Spinal cord (tissue), 10 donors: ENCODE measurements around the gene NEUROG2. TPM values are rescaled to one million over a fixed set of nuclear protein-coding genes. Genes with fewer than 3 reads are reported as not detected.
"Not testable (repeated sequence)": the region's sequence is repeated elsewhere in the genome, so short reads cannot be mapped to it uniquely, and the experiment has no call there.

Source experiments
- DNase-seq, 6 donors: peaks; one replicate each; pipeline versions ENCODE4 v3.0.0 to v3.0.0-alpha.2; 2013 to 2015; ENCODE audit warnings: low spot score in 6 of 6, low read depth in 4 of 6
- H3K27ac ChIP-seq: one replicate; pipeline ENCODE4 v1.5.1; 2013; ENCODE audit warnings: low read depth, low read length, control low read depth
- H3K27me3 ChIP-seq: one replicate; pipeline ENCODE4 v1.6.1; 2013; ENCODE audit warnings: low read length; ENCODE audit not compliant: control insufficient read depth, insufficient read depth
- H3K36me3 ChIP-seq: one replicate; pipeline ENCODE4 v1.6.1; 2013; ENCODE audit warnings: low read length; ENCODE audit not compliant: control insufficient read depth, insufficient read depth
- H3K4me1 ChIP-seq: one replicate; pipeline ENCODE4 v1.6.1; 2013; ENCODE audit warnings: low read length; ENCODE audit not compliant: control insufficient read depth, insufficient read depth
- H3K4me3 ChIP-seq: one replicate; pipeline ENCODE4 v1.5.1; 2013; ENCODE audit warnings: low read depth, low read length, control low read depth
- H3K9me3 ChIP-seq: one replicate; pipeline ENCODE4 v1.6.1; 2013; ENCODE audit warnings: low read length; ENCODE audit not compliant: control insufficient read depth, insufficient read depth
- WGBS: methylation state at CpG from one replicate; pipeline ENCODE4 v1.1.5; 2013; ENCODE audit warnings: missing lambda C conversion rate; ENCODE audit not compliant: insufficient coverage; 5-methylcytosine and 5-hydroxymethylcytosine counted together
- polyA plus RNA-seq, 2 donors: library from polyadenylated mRNA; unstranded; fragments of 120-200 nt; gene quantifications; one replicate each; pipeline ENCODE4 v1.2.1, GENCODE V29; 2013; ENCODE audit not compliant: insufficient read length in 2 of 2
- total RNA-seq, 2 donors: library from RNA; depleted of rRNA in 1 of 2; stranded (reverse); fragments of 120-200 nt in 1 of 2; fragments of >200 nt in 1 of 2; gene quantifications; one replicate each; pipeline versions ENCODE4 v1.2.3 to v1.2.4, GENCODE V29; 2013 to 2014
- donor health status: healthy.

NEUROG2 gene
- total and polyA plus RNA-seq, 4 donors: 0.79 to 1.3 (median 1.1) TPM

DNA sequence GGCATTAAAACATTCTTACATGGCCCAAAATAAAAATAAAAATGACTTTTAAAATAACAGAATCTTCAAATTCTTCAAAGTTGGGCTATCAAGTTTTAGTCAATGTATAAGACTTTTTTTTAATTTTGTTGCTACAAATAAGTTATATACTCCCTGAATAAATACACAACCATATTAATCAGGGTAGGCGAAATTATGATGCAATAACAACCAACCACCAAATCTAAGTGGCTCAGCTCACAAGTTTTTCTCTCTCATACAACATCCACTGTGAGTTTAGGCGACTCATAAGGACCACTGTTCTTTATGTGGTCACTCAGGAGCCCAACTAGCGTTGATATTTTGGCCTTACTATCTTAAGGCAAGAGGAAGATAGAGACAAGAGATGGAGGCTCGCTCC is 11.2 kb downstream of the NEUROG2 start:
- no peak overlapping the region for H3K27ac ChIP-seq
- peaks cover 11% of the 10 kb centered on the region for H3K4me1 ChIP-seq
- H3K4me3 ChIP-seq: no peak overlapping the region
- no peaks in the 10 kb centered on the region for H3K36me3 ChIP-seq
- no peak for DNase-seq
- WGBS: no CpG with 5 or more reads among the region's 4 CpGs
- H3K9me3 ChIP-seq: no peaks in the 10 kb centered on the region
- H3K27me3 ChIP-seq: peaks cover 43% of the 10 kb centered on the region

- Histone ChIP-seq H3K27me3 (peaks cover 26% of the 10 kb centered on the region), H3K27ac (no peak overlapping the region), H3K9me3 (no peaks in the 10 kb centered on the region), H3K4me3 (no peak overlapping the region), H3K4me1 (no peaks in the 10 kb centered on the region), H3K36me3 (no peaks in the 10 kb centered on the region)
- DNase-seq: peak in 2 of 6 donors; percentile 51 to 79
- WGBS: no CpG with 5 or more reads among the region's 5 CpGs
Observed at GRCh38 chr4:112502871-112503270, 13.1 kb downstream of the NEUROG2 start.

DNA sequence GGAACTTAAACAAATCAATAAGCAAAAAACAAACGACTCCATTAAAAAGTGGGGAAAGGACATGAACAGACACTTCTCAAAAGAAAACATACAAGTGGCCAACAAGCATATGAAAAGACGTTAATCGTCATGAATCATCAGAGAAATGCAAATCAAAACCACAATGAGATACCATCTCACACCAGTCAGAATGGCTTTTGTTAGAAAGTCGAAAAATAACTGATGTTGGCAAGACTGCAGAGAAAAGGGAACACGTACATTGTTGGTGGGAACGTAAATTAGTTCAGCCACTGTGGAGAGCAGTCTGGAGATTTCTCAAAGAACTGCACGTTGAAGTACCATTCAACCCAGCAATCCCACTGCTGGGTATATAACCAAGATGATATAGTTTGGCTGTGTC is 23.7 kb downstream of the NEUROG2 start:
- Histone ChIP-seq H3K9me3 (no peaks in the 10 kb centered on the region), H3K36me3 (no peaks in the 10 kb centered on the region), H3K4me1 (no peaks in the 10 kb centered on the region), H3K27me3 (peaks cover 3% of the 10 kb centered on the region), H3K27ac (no peak overlapping the region), H3K4me3 (no peak overlapping the region)
- no peak for DNase-seq
- WGBS: no CpG with 5 or more reads among the region's 7 CpGs

DNA sequence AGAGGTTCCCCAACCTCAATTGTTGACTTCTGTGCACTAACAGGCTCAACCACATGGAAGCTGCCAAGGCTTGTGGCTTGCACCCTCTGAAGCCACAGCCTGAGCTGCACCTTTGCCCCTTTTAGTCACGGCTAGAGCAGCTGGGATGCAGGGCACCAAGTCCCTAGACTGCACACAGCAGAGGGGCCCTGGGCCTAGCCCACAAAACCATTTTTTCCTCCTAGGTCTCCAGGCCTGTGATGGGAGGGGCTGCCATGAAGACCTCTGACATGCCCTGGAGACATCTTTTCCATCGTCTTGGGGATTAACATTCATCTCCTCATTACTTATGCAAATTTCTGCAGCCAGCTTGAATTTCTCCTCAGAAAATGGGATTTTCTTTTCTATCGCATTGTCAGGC is 25.2 kb downstream of the NEUROG2 start:
- not testable (repeated sequence) for H3K27ac ChIP-seq, H3K27me3 ChIP-seq, H3K9me3 ChIP-seq, H3K4me1 ChIP-seq, H3K4me3 ChIP-seq, DNase-seq, H3K36me3 ChIP-seq
- 95% methylated on average over 3 of the region's 3 CpGs for WGBS

GRCh38 chr4:112485930-112486329 is 30.1 kb downstream of the NEUROG2 start:
- WGBS: 67% methylated on average over 1 of the region's 5 CpGs

GRCh38 chr4:112473985-112474384 is 42.0 kb downstream of the NEUROG2 start:
- Histone ChIP-seq H3K27ac (no peak overlapping the region), H3K4me1 (no peaks in the 10 kb centered on the region)
- WGBS: no CpG with 5 or more reads among the region's 2 CpGs

More at GRCh38 chr4:112485930-112486329, 30.1 kb downstream of the NEUROG2 start:
- no peaks in the 10 kb centered on the region for H3K36me3 ChIP-seq
- peak in 2 of 6 donors; percentile 5 to 7 for DNase-seq
- H3K4me1 ChIP-seq: no peaks in the 10 kb centered on the region
- H3K4me3 ChIP-seq: no peak overlapping the region
- peaks cover 5% of the 10 kb centered on the region for H3K27me3 ChIP-seq
- H3K9me3 ChIP-seq: no peaks in the 10 kb centered on the region
- H3K27ac ChIP-seq: no peak overlapping the region

DNA sequence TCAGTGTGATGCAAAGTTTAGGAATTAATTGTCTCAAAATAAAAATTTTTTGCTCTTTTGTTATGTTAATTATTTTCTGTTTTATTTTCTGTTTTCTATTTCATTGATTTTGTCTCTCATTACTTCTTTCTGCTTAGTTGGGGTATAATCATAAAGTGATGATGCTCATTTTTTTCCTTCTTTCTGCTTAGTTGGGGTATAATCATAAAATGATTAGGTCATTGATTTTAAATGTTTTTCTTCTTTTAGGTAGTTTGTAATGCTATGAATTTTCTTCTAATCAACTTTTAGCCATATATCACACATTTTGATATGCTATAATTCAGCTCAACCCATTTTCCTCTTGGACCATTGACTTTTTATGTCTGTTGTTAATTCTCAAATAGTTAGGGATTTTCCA is 43.7 kb downstream of the NEUROG2 start:
- Histone ChIP-seq H3K9me3 (no peaks in the 10 kb centered on the region), H3K4me1 (no peaks in the 10 kb centered on the region), H3K36me3 (no peaks in the 10 kb centered on the region), H3K4me3 (no peak overlapping the region), H3K27ac (no peak overlapping the region), H3K27me3 (no peaks in the 10 kb centered on the region)
- no peak for DNase-seq

More at GRCh38 chr4:112473985-112474384, 42.0 kb downstream of the NEUROG2 start:
- Histone ChIP-seq H3K36me3 (no peaks in the 10 kb centered on the region), H3K9me3 (no peaks in the 10 kb centered on the region), H3K27me3 (no peaks in the 10 kb centered on the region), H3K4me3 (no peak overlapping the region)
- DNase-seq: no peak

Other genes with a start within 250 kb of the NEUROG2 start
- 1 to 10 TPM; 6.6 to 9.4 TPM for gene TIFA, start 230.3 kb downstream of the NEUROG2 start, total RNA-seq
- 1 to 10 TPM; 5.1 to 5.5 TPM for gene TIFA, start 230.3 kb downstream of the NEUROG2 start, polyA plus RNA-seq
- 10 to 100 TPM; 14.9 to 15.2 TPM for gene ALPK1, start 218.8 kb downstream of the NEUROG2 start, total RNA-seq
- gene ALPK1, start 218.8 kb downstream of the NEUROG2 start, polyA plus RNA-seq: 1 to 10 TPM; 3.8 to 5.2 TPM
- 10 to 100 TPM; 13.4 to 21.8 TPM for gene ZGRF1, start 120.7 kb upstream of the NEUROG2 start, total RNA-seq
- 10 to 100 TPM; 10.8 to 12.4 TPM for gene ZGRF1, start 120.7 kb upstream of the NEUROG2 start, polyA plus RNA-seq
- 10 to 100 TPM; 33.1 to 65.1 TPM for gene LARP7, start 121.0 kb upstream of the NEUROG2 start, total RNA-seq
- gene LARP7, start 121.0 kb upstream of the NEUROG2 start, polyA plus RNA-seq: 10 to 100 TPM; 47.7 to 56.3 TPM